Inflammatory macrophage treated with lipopolysaccharide for 4 hours (primary cell): ENCODE data around the gene ZDHHC7.

Experiments
- DNase-seq: peaks from one replicate; pipeline ENCODE4 v3.0.0-alpha.2; 2020

The ZDHHC7 gene

DNA sequence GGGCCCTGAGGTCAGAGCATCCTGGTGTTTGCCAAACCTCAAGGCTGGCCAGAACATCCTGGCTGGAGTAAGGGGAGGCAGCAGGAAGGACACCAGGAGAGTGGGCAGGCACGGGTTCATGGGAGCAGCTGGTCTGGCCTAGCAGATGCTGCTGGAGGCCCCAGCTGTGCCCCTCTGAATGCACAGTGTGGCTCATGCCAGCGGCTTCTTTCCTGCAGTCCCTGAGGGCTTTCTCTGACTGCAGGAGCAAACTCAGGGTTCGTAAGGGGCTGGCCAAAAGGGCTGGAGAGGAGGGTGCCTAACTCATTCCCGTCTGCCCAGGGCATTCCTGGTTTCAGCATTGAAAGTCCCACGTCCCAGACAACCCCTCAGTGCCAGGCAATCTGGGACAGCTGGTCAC lies 78.7 kb downstream of the ZDHHC7 start:
- no peak for DNase-seq

GRCh38 chr16:84931506-84931905 lies 79.8 kb downstream of the ZDHHC7 start:
- no peak for DNase-seq

DNA sequence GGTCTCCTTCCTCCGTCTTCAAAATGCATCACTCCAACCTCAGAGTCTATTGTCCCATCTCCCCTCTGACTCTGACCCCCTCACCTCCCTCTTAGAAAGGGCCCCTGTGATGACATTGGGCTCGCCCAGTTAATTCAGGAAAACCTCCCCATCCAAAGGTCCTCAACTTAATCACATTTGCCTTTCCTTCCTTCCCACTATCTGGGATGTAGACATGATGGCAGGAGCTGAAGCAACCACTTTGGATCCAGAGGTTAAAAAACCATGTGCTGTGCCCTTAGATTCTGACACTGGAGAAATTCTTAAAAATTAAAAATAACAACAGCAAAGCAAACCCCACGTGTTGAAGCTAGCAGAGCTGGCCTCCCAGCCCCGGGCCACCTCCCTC lies 80.2 kb downstream of the ZDHHC7 start:
- no peak for DNase-seq

DNA sequence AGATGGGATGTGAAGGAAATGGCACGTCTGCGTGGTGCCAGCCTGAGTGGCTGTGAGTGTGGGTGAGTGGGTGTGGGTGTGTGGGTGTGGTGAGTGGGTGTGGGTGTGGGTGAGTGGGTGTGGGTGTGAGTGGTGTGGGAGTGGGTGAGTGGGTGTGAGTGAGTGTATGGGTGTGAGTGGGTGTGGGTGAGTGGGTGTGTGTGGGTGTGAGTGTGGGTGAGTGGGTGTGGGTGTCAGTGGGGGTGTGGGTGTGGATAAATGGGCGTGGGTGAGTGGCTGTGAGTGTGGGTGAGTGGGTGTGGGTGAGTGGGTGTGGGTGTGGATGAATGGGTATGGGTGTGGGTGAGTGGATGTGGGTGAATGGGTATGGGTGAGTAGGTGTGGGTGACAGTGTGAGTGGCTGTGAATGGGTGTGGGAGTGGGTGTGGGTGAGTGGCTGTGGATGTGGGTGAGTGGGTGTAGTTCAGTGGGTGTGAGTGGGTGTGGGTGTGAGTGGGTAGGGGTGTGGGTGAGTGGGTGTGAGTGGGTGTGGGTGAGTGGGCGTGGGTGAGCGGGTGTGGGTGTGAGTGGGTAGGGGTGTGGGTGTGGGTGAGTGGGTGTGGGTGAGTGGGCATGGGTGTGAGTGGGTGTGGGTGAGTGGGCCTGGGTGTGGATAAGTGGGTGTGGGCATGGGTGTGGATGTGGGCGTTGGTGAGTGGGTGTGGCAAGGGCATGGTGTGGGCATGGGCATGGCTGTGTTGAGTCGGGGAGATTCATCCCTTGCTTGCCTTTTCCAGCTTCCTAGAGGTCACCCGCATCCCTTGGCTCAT lies 80.8 kb downstream of the ZDHHC7 start:
- no peak for DNase-seq

DNA sequence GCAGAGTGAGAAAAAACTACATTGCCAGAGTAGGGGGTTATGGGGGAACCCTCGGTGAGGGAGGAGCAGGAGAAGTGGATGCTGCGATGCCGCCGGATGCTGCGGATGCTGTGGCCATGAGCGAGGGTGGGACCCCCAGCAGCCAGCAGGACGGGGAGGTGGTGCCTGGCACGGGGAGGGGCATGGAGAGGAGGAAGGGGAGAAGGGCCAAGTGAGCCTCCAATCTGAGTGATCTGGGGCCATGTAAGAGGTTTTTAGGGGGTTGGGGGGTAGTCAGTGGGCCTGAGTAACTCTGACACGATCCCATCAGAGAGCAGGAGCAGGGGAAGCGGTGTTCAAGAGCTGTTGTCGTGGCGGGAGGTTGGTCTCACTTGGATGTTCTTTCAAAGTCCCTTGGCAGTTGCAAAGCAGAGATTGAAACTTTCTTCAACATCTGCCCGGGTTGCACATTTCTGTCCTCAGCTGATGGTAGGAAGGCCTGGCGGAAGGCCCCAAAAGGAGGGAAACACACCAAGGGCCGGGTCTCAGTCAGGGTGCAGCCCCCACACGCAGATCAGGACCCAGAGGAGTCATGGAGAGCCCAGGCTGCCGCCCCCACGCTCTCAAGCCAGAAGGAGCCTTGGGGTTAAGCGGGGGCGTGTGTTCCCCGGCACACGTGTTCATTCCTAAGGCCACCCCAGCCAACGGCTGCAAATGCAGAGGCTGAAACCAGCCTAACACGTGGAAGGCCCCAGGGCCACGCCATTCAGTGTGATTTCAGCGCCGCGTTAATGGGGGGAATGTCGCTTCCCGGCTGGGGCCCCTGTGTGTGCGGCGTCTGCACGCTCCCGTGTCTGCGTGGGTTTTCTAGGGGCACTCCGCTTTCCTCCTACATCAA lies 81.7 kb downstream of the ZDHHC7 start:
- DNase-seq: no peak

DNA sequence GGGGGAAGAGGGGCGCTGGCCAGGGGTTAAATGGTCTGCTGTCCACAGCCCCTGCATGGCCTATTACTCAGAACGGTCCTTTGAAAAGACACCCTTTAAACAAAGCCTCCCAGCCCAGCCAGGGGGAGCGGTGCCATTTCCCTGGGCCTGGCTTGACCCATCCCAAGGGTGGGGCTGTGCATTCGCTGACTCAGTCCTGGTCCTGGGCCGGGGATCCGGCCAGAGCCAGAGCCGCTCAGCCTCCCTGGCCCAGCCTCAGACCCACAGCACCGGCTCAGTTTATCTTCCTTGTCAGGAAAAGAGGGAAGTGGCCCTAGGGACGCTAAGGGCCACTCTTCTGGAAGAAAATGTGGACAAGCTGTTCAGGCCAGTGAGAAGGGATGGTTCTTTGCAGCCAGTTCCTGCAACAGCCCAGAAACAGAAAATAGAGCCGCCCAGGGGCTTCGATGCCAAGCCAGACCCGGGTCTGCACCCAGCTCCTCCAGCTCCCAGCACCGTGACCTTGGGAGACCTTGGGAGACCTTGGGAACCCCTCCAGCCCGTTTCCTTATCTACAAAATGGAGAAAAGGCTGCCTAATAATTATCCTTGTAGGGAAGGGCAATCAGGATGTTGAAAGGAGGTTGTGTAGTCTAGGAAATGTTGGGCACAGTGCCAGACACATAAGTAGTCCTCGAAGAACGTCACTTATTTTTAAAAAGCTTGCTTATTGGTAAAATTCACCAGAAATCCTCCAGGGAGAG lies 82.5 kb downstream of the ZDHHC7 start:
- DNase-seq: no peak

- no peak for DNase-seq
Observed at GRCh38 chr16:84927621-84928591, 83.4 kb downstream of the ZDHHC7 start.

- no peak for DNase-seq
Observed at GRCh38 chr16:84926462-84926861, 84.9 kb downstream of the ZDHHC7 start.

DNA sequence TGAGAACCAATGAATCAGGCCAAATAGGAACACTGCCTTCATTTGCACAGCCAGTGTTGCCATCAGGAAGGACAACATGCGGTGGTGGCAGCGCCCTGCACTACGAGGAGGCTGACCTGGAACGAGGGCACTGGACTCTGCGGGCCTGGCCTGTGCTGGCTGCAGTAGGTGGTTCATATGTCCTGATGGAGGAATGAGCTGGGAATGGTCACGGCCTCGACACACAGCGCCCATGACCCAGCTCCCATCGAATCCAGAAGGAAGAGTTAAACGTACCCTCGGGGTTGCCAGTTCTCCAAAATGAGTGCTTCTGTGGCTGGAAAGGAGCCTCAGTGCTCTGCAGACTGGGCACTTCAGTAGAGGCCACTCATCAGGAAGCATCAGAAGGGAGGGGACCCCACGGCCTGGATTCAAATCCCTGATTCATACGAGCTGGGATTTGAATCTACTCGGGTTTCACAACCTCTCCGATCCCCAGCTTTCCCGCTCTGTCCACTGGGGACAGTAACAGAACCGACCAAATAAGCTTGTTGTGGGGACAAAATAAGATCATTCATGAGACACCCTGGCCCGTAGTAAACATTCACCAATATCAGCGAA lies 85.5 kb downstream of the ZDHHC7 start:
- no peak for DNase-seq

DNA sequence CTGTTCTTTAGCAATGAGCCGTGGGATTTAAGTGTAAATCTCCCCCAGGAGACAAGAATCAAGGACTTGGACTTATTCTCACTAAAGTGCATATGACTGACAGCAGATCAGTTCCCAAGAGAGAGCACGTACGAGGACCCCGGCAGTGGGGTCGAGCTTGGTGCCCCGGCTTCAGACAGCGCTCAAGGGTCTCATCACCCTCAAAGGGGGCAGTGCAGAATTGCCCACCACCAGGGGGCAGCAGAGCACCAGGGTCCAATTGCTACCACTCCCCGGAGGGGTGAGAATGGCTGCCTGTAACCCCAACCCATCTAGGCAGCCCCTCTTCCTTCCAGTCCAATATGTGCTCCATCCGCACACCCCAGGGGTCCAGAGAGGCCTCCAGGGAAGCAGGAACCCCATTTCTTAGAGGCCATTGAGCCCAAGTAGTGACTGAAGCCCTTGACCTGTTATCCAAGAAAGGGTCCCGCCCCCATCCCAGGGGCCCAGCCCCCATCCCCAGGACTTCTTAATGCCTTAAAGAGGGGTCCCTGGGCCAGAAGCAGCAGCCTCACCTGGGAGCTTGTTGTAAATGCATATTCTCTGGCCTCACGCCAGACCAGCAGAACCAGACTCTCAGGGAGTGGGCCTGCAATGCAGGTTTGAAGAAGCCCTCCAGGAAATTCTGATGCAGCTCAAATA lies 86.1 kb downstream of the ZDHHC7 start:
- DNase-seq: peak; percentile 44

DNA sequence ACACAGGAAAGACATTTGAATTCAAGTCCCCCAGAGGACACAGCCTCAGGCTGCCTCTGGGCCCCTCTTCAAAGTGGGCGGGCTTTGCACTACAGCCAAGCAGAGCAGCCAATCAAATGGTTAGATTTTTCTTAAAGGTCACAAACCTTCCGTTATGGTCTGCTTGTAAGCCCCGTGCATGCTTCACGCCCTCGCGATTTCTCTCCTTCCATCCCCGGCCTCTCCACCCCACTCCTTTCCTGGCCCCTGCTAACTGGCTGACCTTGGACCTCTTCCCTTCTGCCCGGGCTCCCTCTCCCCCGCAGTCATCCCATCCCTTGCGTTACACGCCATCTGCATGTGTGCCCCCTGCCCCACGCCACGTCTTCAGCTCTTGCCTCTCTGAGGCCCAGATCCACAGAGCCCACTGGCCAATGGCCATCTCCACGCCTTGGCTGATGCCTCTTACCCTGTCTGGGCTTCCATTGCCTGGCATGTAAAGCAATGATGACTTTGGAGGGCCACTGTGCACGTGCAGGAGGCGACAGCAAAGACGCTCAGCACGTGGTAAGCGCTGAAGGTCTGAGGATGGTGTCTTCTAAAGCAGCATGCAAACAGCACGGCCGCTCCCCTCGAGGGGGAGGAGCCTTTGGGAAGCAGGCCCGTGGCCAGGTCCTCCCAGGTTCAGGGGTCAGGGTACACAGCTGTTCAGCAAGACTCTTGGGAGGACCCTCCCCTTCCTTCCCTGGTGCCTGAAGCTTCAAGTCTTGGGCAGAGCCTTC lies 86.8 kb downstream of the ZDHHC7 start:
- no peak for DNase-seq
